Fibroblast of pulmonary artery (primary cell): Measurements from ENCODE around the gene DDR2.

Experiments used
- DNase-seq: peaks from one replicate; pipeline ENCODE4 v3.0.0-alpha.2; 2010; ENCODE audit warnings: low read depth
- H3K4me3 ChIP-seq: replicated peaks from 2 replicates; pipeline ENCODE4 v1.5.1; 2011; ENCODE audit warnings: low read depth, mild to moderate bottlenecking, control low read depth, low read length, moderate library complexity
- CTCF ChIP-seq: IDR thresholded peaks from 2 replicates; pipeline ENCODE4 v1.5.1; 2011; ENCODE audit warnings: mild to moderate bottlenecking, control low read depth, low read length, inconsistent platforms; ENCODE audit errors: missing control alignments

The DDR2 gene

GRCh38 chr1:162704673-162705424 lies 72.6 kb downstream of the DDR2 start:
- no peak for TF ChIP-seq CTCF
- DNase-seq: no peak
- no peak overlapping the region for H3K4me3 ChIP-seq

GRCh38 chr1:162706003-162706402 lies 73.7 kb downstream of the DDR2 start:
- TF ChIP-seq CTCF: no peak
- no peak overlapping the region for H3K4me3 ChIP-seq
- no peak for DNase-seq

- no peak for DNase-seq
- TF ChIP-seq CTCF: no peak
- no peak overlapping the region for H3K4me3 ChIP-seq
Observed at GRCh38 chr1:162706606-162707005, 74.3 kb downstream of the DDR2 start.

GRCh38 chr1:162708286-162708685 lies 76.0 kb downstream of the DDR2 start:
- no peak for DNase-seq
- H3K4me3 ChIP-seq: no peak overlapping the region

GRCh38 chr1:162709132-162709860 lies 77.0 kb downstream of the DDR2 start:
- TF ChIP-seq CTCF: no peak
- no peak for DNase-seq
- no peak overlapping the region for H3K4me3 ChIP-seq

More at GRCh38 chr1:162708286-162708685, 76.0 kb downstream of the DDR2 start:
- TF ChIP-seq CTCF: no peak

- DNase-seq: no peak
- no peak for TF ChIP-seq CTCF
- no peak overlapping the region for H3K4me3 ChIP-seq
Observed at GRCh38 chr1:162709870-162710269, 77.6 kb downstream of the DDR2 start.
